Neural cell (in vitro differentiated cells): ENCODE results near the gene RAE1. TPM values are rescaled to one million over a fixed set of nuclear protein-coding genes. Genes with fewer than 3 reads are reported as not detected.

Experiments
- H2AFZ ChIP-seq: fragments of 200-600, 300-800 bp; sonication (generic), shearing (Covaris generic); 2 replicates; pipeline ENCODE4 v1.6.0; 2014; ENCODE audit warnings: low read depth, mild to moderate bottlenecking, antibody characterized with exemption, low read length, moderate library complexity
- H3F3A ChIP-seq: fragments of 200-600 bp; shearing (Covaris generic); 2 replicates; pipeline ENCODE4 v1.6.1; 2016; ENCODE audit warnings: mild to moderate bottlenecking, moderate library complexity, mixed read lengths, antibody characterized with exemption, low read length; ENCODE audit not compliant: insufficient read depth, poor library complexity, severe bottlenecking
- H3K27ac ChIP-seq: fragments of 200-600, 300-800 bp; sonication (generic), shearing (Covaris generic); 2 replicates; pipeline ENCODE4 v1.5.1; 2014; ENCODE audit warnings: mild to moderate bottlenecking, low read length, moderate library complexity
- H3K27me3 ChIP-seq: fragments of 300-800, 200-600 bp; sonication (generic), shearing (Covaris generic); 2 replicates; pipeline ENCODE4 v1.6.0; 2014; ENCODE audit warnings: mild to moderate bottlenecking, low read depth, low read length, moderate library complexity; ENCODE audit not compliant: insufficient read depth
- H3K36me3 ChIP-seq: fragments of 300-800, 200-600 bp; sonication (generic), shearing (Covaris generic); 2 replicates; pipeline ENCODE4 v1.5.1; 2014; ENCODE audit warnings: mild to moderate bottlenecking, antibody characterized with exemption, low read length, moderate library complexity; ENCODE audit not compliant: insufficient read depth
- H3K4me2 ChIP-seq: fragments of 300-800, 200-600 bp; sonication (generic), shearing (Covaris generic); 2 replicates; pipeline ENCODE4 v1.6.0; 2014; ENCODE audit warnings: mild to moderate bottlenecking, low read length
- H3K4me3 ChIP-seq: fragments of 300-800, 200-600 bp; sonication (generic), shearing (Covaris generic); 2 replicates; pipeline ENCODE4 v1.5.1; 2014; ENCODE audit warnings: mild to moderate bottlenecking, low read length, moderate library complexity
- H3K79me2 ChIP-seq: fragments of 200-600 bp; shearing (Covaris generic); replicated peaks from 2 replicates; pipeline ENCODE4 v1.6.0; 2014; ENCODE audit warnings: mild to moderate bottlenecking, low read length, moderate library complexity; ENCODE audit not compliant: insufficient read depth
- H3K9ac ChIP-seq: fragments of 300-800, 200-600 bp; sonication (generic), shearing (Covaris generic); 2 replicates; pipeline ENCODE4 v1.6.1; 2016; ENCODE audit warnings: mild to moderate bottlenecking, low read length, mixed read lengths
- H3K9me2 ChIP-seq: fragments of 200-600 bp; shearing (Covaris generic); 2 replicates; pipeline ENCODE4 v1.6.1; 2016; ENCODE audit warnings: mild to moderate bottlenecking, low read length, mixed read lengths; ENCODE audit not compliant: insufficient read depth
- H3K9me3 ChIP-seq: fragments of 200-600, 300-800 bp; sonication (generic), shearing (Covaris generic); 2 replicates; pipeline ENCODE4 v1.6.1; 2016; ENCODE audit warnings: mild to moderate bottlenecking, mixed run types, low read length, moderate library complexity, mixed read lengths
- H4K20me1 ChIP-seq: fragments of 200-600 bp; shearing (Covaris generic); 2 replicates; pipeline ENCODE4 v1.6.1; 2016; ENCODE audit warnings: mild to moderate bottlenecking, mixed run types; ENCODE audit not compliant: insufficient read depth
- CTCF ChIP-seq: fragments of 450-650 bp; IDR thresholded peaks from 2 replicates; pipeline ENCODE4 v1.5.1; 2014; ENCODE audit warnings: antibody characterized with exemption, mild to moderate bottlenecking, moderate library complexity; ENCODE audit not compliant: poor library complexity, severe bottlenecking
- EP300 ChIP-seq: fragments of 450-650 bp; conservative IDR thresholded peaks from 2 replicates; pipeline ENCODE4 v1.6.1; 2014; ENCODE audit warnings: antibody characterized with exemption, mild to moderate bottlenecking, moderate library complexity; ENCODE audit not compliant: poor library complexity, severe bottlenecking
- EZH2 ChIP-seq: fragments of 200-600, 300-800 bp; shearing (Covaris generic), sonication (generic); IDR thresholded peaks from 2 replicates; pipeline ENCODE4 v1.6.1; 2014; ENCODE audit warnings: antibody characterized with exemption, low read length, borderline replicate concordance, mild to moderate bottlenecking; ENCODE audit not compliant: insufficient read depth, poor library complexity, severe bottlenecking
- MXI1 ChIP-seq: fragments of 450-650 bp; conservative IDR thresholded peaks from 2 replicates; pipeline ENCODE4 v1.6.1; 2014; ENCODE audit warnings: antibody characterized with exemption, mild to moderate bottlenecking; ENCODE audit not compliant: poor library complexity, severe bottlenecking
- POLR2AphosphoS5 ChIP-seq: IDR thresholded peaks from 2 replicates; pipeline ENCODE4 v1.6.1; 2012
- RAD21 ChIP-seq: fragments of 450-650 bp; conservative IDR thresholded peaks from 2 replicates; pipeline ENCODE4 v1.6.1; 2014; ENCODE audit warnings: antibody characterized with exemption, mild to moderate bottlenecking, moderate library complexity
- REST ChIP-seq: IDR thresholded peaks from 2 replicates; pipeline ENCODE4 v1.6.1; 2012; ENCODE audit warnings: borderline replicate concordance
- SMC3 ChIP-seq: fragments of 450-650 bp; conservative IDR thresholded peaks from 2 replicates; pipeline ENCODE4 v1.6.1; 2014; ENCODE audit warnings: antibody characterized with exemption, mild to moderate bottlenecking, moderate library complexity; ENCODE audit not compliant: poor library complexity
- TAF1 ChIP-seq: IDR thresholded peaks from 2 replicates; pipeline ENCODE4 v1.6.1; 2012; ENCODE audit warnings: low read depth
- polyA plus RNA-seq: library from polyadenylated mRNA; depleted of rRNA; stranded (reverse); fragments of >200 nt; gene quantifications from 2 replicates; pipeline ENCODE4 v1.2.3, GENCODE V29; 2014

The RAE1 gene
- polyA plus RNA-seq, 1 donor from 2014 or later, result 134 TPM

DNA sequence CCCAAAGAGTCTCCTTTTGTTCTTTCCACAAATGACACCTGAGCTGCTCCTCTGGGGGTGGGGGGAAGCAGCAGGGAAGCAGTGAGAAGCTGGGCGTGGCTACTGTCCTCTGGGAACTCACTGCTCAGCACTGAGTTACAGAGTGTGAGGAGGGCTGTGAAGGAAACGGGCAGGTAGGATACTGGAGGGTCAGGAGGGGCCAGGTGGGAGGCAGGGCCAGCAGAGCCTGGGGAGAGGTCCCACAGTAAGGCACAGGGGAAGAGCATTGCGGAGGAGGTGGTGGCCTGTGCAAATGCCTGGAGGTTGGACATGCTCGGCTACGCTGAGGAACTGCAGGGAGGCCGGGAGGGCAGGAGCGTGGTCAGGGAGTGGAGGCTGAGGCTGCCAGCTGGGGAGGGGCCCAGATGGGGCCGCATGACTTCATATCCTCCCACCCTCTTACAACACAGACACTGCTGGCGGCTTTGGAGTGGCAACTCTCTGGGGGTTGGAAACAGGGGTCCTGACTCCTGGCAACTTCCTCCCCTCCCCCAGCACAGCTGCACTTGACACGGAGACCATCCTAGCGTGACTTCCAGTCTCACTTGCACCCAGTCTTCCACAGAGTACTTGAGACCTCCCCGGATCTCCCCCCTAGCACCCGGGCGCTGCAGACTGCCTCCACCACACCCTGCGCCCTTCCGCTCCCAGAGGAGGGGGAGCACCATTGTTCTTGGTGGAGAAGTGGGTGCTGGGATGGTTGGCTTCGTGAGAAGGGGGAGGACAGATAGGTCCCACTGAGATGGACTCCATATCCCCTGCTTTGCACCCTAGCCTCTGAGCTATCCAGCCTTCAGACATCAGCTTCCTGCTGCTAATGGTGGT lies 74.3 kb downstream of the RAE1 start:
- H3K4me3 ChIP-seq, result no peak overlapping the region
- no peaks in the 10 kb centered on the region for H3K9me2 ChIP-seq
- no peak overlapping the region for H3K4me2 ChIP-seq
- no peaks in the 10 kb centered on the region for H3K79me2 ChIP-seq
- no peaks in the 10 kb centered on the region for H3K36me3 ChIP-seq
- no peaks in the 10 kb centered on the region for H4K20me1 ChIP-seq
- TF ChIP-seq EP300 (no peak), CTCF (no peak), SMC3 (no peak)
- no peaks in the 10 kb centered on the region for H3F3A ChIP-seq
- H3K9ac ChIP-seq, result no peak overlapping the region
- H3K9me3 ChIP-seq, result no peaks in the 10 kb centered on the region
- H3K27me3 ChIP-seq, result no peaks in the 10 kb centered on the region
- H3K27ac ChIP-seq, result no peak overlapping the region
- H2AFZ ChIP-seq, result no peak overlapping the region

GRCh38 chr20:57426271-57426689 lies 75.2 kb downstream of the RAE1 start:
- Histone ChIP-seq H3K9me3 (no peaks in the 10 kb centered on the region), H3K79me2 (no peaks in the 10 kb centered on the region)
- no peak for TF ChIP-seq CTCF
- no peak for TF ChIP-seq TAF1
- TF ChIP-seq EZH2, result no peak
- TF ChIP-seq MXI1, result no peak
- TF ChIP-seq REST, result no peak
- TF ChIP-seq SMC3, result no peak
- TF ChIP-seq EP300, result no peak
- TF ChIP-seq RAD21, result no peak
- TF ChIP-seq POLR2AphosphoS5, result no peak

More at GRCh38 chr20:57426271-57426689, 75.2 kb downstream of the RAE1 start:
- Histone ChIP-seq H2AFZ (no peak overlapping the region), H4K20me1 (no peaks in the 10 kb centered on the region), H3F3A (no peaks in the 10 kb centered on the region), H3K27me3 (no peaks in the 10 kb centered on the region), H3K4me2 (no peak overlapping the region), H3K36me3 (no peaks in the 10 kb centered on the region), H3K27ac (no peak overlapping the region), H3K4me3 (no peak overlapping the region), H3K9me2 (no peaks in the 10 kb centered on the region), H3K9ac (no peak overlapping the region)
